ACHN (cell line): Measurements from ENCODE around the gene ZNF138.
"Not testable (repeated sequence)": the region's sequence is repeated elsewhere in the genome, so short reads cannot be mapped to it uniquely, and the experiment has no call there.

Experiments used
- DNase-seq: peaks from one replicate; pipeline ENCODE4 v3.0.0-alpha.2; 2015
- in situ Hi-C: cut with HindIII; loops from 2 replicates; pipeline ENCODE4 v1.10.0; 2017; ENCODE audit warnings: low sequenced_read_pairs, low pct_ligation_motif_present, low pct_unique_long_range_greater_than_20kb

Gene ZNF138

DNA sequence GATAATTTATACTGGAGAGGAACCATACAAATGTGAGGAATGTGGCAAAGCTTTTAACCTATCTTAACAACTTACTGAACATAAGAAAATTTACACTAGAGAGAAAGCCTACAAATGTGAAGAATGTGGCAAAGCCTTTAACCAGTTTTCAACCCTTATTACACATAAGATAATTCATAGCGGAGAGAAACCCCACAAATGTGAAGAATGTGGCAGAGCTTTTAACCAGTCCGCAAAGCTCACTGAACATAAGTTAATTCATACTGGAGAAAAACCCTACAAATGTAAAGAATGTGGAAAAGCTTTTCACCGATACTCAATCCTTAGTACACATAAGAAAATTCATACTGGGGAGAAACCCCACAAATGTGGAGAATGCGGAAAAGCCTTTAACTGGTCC is 37.9 kb downstream of the ZNF138 start:
- no peak for DNase-seq
- in situ Hi-C loops, result no loop called here

GRCh38 chr7:64834989-64835388 is 40.8 kb downstream of the ZNF138 start:
- DNase-seq, result no peak
- in situ Hi-C loops, result no loop called here

DNA sequence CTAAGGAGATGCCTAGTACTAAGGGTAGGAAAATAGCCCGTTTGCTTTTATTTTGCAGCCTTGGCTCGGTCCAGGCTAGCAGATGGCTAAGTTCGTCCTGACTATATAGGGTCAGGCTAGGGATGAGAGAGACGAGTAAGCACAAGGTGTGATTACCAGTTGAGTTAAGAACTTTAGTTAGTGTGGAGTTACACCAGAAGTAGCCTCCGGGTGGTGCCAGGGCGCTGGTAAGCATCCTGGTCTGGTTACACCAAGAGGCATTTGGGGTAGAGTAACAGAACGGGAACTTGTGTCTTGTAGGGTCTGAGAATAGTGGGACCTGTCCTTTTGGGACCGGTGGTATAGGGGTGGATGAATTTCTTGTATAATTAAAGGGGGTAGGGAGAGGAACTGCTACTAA is 41.6 kb downstream of the ZNF138 start:
- in situ Hi-C loops, DNase-seq: not testable (repeated sequence)

DNA sequence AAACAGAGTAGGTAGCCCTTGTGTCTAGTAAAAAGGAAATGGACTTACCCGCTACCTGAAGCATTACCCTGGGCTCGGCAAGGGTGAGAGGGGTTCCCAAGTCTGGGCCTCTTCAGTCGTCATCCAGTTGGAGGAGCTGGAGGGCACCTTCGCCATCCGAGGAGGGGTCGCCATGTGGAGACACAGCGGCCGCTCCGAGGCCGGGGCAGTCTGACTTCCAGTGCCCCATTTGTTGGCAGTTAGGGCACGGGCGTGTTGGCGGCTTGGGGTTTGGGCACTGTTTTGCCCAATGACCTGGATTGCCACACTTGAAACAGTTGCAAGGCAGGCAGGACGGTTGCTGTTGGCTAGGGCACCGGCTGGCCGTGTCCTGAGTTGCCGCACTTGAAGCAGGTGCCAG is 43.8 kb downstream of the ZNF138 start:
- DNase-seq, in situ Hi-C loops: not testable (repeated sequence)

DNA sequence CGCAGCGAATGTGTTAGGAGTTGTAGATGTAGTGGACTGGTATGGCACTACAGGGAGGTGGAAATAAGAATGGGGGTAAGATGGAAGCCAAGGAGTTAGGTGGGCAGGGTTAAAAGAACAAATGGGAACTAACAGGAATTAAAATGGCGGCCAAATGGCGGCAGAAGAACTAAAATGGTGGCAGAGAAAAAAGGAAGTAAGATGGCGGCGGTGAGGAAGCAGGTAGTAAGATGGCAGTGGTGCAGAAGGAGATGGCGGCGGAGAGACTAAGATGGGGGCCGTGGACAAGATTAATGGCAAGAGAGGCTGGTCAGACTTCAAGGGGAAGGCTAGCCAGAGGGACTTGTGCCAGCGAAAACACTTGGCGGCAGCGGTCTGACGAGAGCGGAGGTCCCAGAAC is 44.5 kb downstream of the ZNF138 start:
- DNase-seq, result no peak
- in situ Hi-C loops, result no loop called here

GRCh38 chr7:64839910-64840309 is 45.7 kb downstream of the ZNF138 start:
- no peak for DNase-seq
- in situ Hi-C loops, result no loop called here

GRCh38 chr7:64849250-64849923 is 55.2 kb downstream of the ZNF138 start:
- in situ Hi-C loops, result no loop called here
- DNase-seq, result no peak

DNA sequence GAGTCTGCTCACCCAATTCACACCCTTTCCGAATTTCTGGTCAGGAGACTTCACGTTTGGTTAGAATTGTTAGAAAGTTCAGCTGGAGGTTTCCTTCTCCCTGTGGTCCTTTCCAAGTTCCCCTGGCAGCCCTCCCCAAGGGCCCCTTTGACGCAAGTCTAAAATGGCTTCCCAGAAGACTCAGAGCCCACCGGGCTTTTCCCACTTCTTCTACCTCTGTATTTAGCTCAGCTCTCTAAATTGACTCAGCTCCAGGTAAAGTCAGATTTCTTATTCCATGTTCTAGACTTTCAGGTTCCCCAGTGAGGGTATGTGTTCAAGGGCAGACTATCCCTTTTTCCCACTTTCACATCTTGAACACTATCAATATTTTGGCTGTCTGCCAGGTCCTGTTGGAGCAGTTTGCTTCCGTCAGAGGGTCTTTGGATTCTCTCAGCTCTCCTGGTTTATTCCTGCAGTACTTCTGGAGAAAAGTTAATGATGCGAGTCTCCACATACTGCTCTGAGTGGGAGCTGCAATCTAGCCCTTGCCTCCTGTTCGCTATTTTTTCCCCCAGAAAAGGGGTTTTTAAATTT is 55.8 kb downstream of the ZNF138 start:
- no peak for DNase-seq
- in situ Hi-C loops, result no loop called here

DNA sequence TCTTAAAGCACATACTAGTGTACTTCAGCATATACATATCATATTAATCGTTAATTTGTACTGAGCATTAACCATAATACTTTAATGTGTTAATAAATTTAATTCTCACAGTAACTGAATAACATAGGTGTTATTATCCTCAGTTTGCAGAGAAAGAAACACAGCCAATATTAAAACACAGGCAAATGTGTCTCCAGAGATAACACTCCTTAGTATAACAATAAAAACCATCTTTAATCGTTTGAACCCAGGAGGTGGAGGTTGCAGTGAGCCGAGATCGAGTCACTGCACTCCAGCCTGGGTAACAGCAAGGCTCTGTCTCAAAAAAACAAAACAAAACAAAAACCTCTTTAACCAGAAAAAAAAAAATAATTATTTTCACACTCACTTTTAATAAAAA is 59.5 kb downstream of the ZNF138 start:
- DNase-seq, result no peak
- in situ Hi-C loops, result no loop called here

DNA sequence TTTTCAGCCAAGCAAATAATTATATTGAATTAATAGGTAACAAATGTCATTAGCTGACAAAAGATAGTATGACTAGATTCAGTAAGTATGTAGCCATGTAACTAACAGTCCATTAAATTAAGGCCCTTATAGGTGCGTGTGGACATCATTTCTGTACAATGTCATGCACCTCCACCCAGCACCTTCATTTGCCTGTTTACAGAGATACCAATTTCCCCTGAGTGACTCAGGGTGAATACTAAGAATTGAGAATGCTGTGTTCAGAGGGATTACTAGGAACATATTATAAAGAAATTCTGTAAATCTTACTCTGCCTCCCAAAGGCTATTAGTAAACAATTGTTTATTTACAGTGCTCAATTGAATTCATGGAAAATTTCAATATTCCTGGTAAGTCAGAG is 60.7 kb downstream of the ZNF138 start:
- no peak for DNase-seq
- in situ Hi-C loops, result no loop called here

GRCh38 chr7:64863021-64863420 is 68.8 kb downstream of the ZNF138 start:
- no peak for DNase-seq

DNA sequence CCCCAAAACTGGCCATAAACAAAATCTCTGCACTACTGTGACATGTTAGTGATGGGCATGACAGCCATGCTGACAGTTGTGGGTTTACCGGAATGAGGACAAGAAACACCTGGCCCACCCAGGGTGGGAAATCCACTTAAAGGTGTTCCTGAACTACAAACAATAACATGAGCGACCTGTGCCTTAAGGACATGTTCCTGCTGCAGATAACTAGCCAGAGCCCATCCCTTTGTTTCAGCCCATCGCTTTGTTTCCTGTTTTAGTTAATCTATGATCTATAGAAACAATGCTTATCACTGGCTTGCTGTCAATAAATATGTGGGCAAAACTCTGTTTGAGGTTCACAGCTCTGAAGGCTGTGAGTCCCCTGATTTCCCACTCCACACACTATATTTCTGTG is 69.3 kb downstream of the ZNF138 start:
- in situ Hi-C loops, DNase-seq: not testable (repeated sequence)

More at GRCh38 chr7:64863021-64863420, 68.8 kb downstream of the ZNF138 start:
- in situ Hi-C loops, result no loop called here

GRCh38 chr7:64863969-64864368 is 69.7 kb downstream of the ZNF138 start:
- in situ Hi-C loops, result no loop called here
- no peak for DNase-seq

GRCh38 chr7:64867863-64868440 is 73.7 kb downstream of the ZNF138 start:
- in situ Hi-C loops, result no loop called here
- DNase-seq, result no peak

DNA sequence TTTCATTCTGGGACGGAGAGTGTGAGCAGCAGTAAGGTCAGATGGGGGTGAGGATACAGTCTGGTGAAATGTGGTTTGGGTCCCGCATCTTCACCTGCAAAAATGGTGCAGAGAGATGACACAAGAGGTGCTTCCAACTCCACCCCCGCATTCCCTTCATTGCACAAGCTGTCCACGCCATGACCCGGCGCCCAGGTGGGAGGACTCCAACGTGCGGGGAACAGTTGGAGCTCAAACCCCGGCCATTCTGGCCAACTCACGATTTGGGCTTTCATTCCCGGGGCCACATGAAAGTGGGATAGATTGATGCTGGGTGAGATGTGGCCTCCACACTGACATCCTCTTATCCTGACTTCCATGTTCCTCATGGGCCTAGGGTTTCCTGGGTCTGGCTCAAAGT is 74.3 kb downstream of the ZNF138 start:
- DNase-seq, result no peak
- in situ Hi-C loops, result no loop called here

DNA sequence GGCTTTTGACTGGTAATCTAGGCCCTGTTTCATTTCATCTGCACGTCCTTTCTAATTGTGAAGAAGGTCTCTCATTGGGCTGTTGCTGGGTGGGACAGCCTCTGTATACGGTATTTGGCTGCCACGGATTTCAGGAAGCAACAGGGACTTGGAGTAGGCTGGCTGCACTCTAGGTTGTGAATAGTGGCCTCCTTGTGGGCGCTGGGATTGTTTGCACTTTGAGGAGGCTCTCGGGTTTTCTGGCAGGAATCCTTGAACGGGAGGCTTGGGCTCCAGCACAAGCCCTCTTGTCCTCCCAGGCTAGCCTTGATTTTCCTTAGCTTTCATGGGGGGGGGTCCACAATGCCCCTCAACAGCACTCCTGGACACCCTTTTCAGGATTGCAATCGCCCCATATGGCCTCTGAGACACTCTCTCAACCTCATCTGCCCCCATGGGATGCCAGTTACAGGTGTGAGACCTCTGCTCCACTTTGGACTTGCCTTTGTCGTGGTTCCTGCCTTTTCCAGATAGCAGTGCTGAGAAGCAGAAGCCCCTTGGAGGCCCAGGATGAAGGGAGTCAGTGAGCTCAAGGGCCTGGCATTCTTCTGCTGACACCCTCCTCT is 75.0 kb downstream of the ZNF138 start:
- in situ Hi-C loops, result no loop called here
- no peak for DNase-seq

DNA sequence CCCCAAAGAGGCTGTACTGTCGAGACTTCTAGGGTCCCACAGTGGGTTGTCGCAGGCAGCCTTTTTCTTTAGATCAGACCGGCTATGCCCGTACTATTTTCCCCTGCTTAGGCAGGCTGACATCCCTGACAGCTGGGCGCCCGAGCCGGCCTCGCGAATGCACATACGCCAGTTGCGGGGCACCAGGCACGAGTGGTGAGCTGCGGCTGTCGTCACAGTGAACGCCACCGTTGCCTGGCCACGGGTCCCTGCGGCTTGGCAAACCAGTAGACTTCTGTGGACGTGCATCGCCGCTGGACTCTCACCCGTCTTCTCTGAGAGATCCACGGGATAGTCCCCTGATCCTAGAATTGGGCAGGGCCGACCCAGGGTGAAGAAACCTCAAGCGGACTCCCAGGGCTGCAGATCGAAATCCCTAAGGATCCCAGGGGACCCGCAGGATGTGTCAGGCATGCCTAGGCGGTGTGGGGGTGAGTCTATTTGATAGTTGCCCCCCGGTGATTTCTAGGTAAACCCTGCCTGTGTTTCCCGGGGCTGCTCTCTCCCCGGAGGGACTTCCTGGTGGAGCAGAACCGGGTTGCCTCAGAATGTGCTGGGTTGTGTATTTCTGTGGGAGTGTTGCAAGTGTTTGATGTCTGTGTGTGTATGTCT is 75.8 kb downstream of the ZNF138 start:
- in situ Hi-C loops, result no loop called here
- DNase-seq, result no peak

DNA sequence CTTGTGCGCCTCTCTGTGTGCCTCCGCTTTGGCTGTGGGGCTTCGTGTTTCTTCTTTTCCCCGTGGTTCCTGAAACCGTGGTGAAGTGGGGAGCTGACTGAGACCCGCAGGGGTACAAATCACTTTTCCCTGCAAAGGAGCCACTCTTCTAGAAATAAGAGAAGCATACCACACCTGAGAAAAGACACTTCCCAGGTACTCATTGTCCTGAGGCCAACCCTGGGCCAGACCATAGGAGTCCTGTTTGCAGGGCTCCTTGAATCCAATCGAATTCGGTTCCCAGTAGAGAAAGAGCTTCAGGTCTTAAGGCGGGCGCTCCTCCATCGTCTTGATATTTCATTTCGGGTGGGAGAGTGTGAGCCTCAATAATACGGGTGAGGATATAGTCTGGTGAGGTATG is 76.4 kb downstream of the ZNF138 start:
- DNase-seq, result no peak
- in situ Hi-C loops, result no loop called here

GRCh38 chr7:64871761-64872160 is 77.5 kb downstream of the ZNF138 start:
- DNase-seq, result no peak
- in situ Hi-C loops, result no loop called here
